Prostate gland (tissue), 2 donors: ENCODE measurements around the gene TRIP11. TPM values are rescaled to one million over a fixed set of nuclear protein-coding genes. Genes with fewer than 3 reads are reported as not detected.

Experiments used
- DNase-seq: peaks from one replicate; pipeline ENCODE4 v3.0.0-alpha.2; 2019; ENCODE audit warnings: low spot score
- H3K27ac ChIP-seq, 2 donors: fragments of 200-600 bp; sonication (generic); 2 replicates each; pipeline ENCODE4 v1.5.1; 2017 to 2019
- H3K27me3 ChIP-seq: fragments of 200-600 bp; sonication (generic); replicated peaks from 2 replicates; pipeline ENCODE4 v1.5.1; 2019; ENCODE audit not compliant: insufficient read depth
- H3K36me3 ChIP-seq, 2 donors: fragments of 200-600 bp; sonication (generic); 1 replicate in 1 of 2; 2 replicates in 1 of 2; pipeline versions ENCODE4 v1.5.1 to v1.8.1; 2017 to 2019
- H3K4me1 ChIP-seq: fragments of 200-600 bp; sonication (generic); replicated peaks from 2 replicates; pipeline ENCODE4 v1.5.1; 2019
- H3K4me3 ChIP-seq, 2 donors: fragments of 200-600 bp; sonication (generic); 2 replicates each; pipeline ENCODE4 v1.5.1; 2017 to 2019
- H3K9me3 ChIP-seq: fragments of 200-600 bp; sonication (generic); 2 replicates; pipeline ENCODE4 v1.5.1; 2017
- POLR2A ChIP-seq: fragments of 450-650 bp; IDR thresholded peaks from one replicate; pipeline ENCODE4 v1.6.1; 2016; ENCODE audit warnings: antibody characterized with exemption, mild to moderate bottlenecking
- POLR2AphosphoS5 ChIP-seq: sonication (generic); formaldehyde crosslinking; IDR thresholded peaks from one replicate; pipeline ENCODE4 v1.6.1; 2017; ENCODE audit warnings: antibody characterized with exemption
- WGBS: methylation state at CpG from one replicate; pipeline ENCODE4 v1.1.5; 2018; 5-methylcytosine and 5-hydroxymethylcytosine counted together
- intact Hi-C: fragments of 100-400 bp; cut with DNase I; formaldehyde crosslinking; loops from one replicate; pipeline ENCODE4 v1.14.2; 2022
- total RNA-seq, 2 donors: library from RNA; depleted of rRNA; stranded (reverse); fragments of >200 nt; gene quantifications; one replicate each; pipeline ENCODE4 v1.1.0, GENCODE V29; 2016
- TF ChIP-seq, protein P1 (sequence below), 4 experiments: fragments of 200-600 bp in 2 of 4; fragments of 450-650 bp in 2 of 4; sonication (generic) in 2 of 4; IDR thresholded peaks; 1 replicate in 3 of 4; 2 replicates in 1 of 4; pipeline ENCODE4 v1.5.1; 2016 to 2019; ENCODE audit warnings: antibody characterized with exemption in 4 of 4, mild to moderate bottlenecking in 2 of 4, moderate library complexity in 2 of 4

Gene TRIP11
- total RNA-seq, result 10 to 100 TPM; 27.1 to 42.4 TPM

DNA sequence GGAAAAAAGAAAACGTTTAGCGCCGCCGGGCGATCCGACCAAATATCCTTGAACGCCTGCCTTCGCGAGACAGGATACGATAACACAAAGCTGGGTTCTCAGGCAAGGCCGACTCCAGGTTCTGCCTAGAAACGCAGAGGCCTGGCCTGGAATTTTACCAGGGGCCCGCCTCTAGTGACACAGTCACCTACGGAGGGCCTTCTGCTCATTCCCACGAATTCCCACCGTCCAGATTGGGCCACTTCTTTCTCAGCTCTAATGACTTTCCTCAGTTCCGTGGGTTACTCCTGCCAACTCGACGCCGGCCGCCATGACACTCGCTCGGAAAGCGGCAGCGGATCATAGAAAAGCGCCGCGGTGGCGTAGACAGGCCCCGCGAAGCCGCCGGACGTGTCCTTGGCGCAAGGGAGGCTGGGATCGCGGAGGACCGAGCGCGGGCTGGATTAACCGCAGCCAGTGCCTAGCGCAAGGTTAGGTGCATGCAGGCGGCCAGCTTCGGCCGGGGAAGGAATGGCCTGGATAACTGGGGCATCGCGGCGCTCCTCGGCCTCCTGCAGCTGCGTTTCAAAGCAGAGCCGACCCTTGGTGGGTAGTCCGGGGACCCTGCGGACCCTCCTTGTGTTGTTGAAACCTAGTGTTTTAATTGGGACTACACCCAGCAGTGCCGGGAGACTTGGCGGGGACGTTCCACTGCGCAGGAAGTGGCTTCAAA lies at the start of gene TRIP11:
TRIP11 (minus strand) TSS at position 341 of the 712 bp plus-strand sequence. CDS start 374 bp downstream, outside the sequence.
- 1% methylated on average over 55 of the region's 57 CpGs for WGBS
- Histone ChIP-seq H3K27me3 (no peaks in the 10 kb centered on the region), H3K27ac (peak within 1 kb of the TSS; percentile 93 to 94), H3K4me3 (peak within 1 kb of the TSS; percentile 57 to 65), H3K9me3 (no peaks in the 10 kb centered on the region), H3K36me3 (no peaks in the 10 kb centered on the region), H3K4me1 (peaks cover 4% of the 10 kb centered on the region)
- intact Hi-C loops, result loop anchor here (5.0 kb wide), 1 partner anchor 67 kb away; the partner anchor contains the start of gene ATXN3
- DNase-seq, result peak; percentile 94
- TF ChIP-seq POLR2AphosphoS5, result peak; percentile 93
- peak; percentile 72 for TF ChIP-seq POLR2A
- TF ChIP-seq, protein P1, sequence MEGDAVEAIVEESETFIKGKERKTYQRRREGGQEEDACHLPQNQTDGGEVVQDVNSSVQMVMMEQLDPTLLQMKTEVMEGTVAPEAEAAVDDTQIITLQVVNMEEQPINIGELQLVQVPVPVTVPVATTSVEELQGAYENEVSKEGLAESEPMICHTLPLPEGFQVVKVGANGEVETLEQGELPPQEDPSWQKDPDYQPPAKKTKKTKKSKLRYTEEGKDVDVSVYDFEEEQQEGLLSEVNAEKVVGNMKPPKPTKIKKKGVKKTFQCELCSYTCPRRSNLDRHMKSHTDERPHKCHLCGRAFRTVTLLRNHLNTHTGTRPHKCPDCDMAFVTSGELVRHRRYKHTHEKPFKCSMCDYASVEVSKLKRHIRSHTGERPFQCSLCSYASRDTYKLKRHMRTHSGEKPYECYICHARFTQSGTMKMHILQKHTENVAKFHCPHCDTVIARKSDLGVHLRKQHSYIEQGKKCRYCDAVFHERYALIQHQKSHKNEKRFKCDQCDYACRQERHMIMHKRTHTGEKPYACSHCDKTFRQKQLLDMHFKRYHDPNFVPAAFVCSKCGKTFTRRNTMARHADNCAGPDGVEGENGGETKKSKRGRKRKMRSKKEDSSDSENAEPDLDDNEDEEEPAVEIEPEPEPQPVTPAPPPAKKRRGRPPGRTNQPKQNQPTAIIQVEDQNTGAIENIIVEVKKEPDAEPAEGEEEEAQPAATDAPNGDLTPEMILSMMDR (IDR thresholded peaks at IDR 0.05), result peak in 2 of 4 experiments; percentile 29 to 33

DNA sequence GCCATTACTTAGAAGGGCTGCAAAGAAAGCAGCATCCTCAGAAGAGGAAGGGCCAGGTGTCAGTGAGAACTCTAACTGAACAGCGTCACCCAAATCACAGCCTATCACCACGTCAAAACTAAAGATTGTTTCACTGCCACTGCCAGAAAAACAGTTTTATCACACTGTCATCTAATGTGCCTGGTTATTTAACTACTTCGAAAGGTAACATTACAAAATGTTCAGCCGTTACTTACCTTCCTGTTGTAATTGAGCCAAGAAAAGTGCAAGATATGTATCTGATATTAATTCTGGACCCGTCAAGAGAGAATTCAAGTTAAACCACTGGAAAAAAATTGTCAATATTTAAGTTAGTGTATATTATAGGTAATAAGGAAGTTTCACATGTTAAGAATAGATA lies 48.6 kb upstream of the TRIP11 start:
- Histone ChIP-seq H3K27me3 (no peaks in the 10 kb centered on the region), H3K27ac (peak overlapping the region; percentile 32 to 55), H3K9me3 (no peaks in the 10 kb centered on the region), H3K4me3 (no peak overlapping the region), H3K36me3 (no peaks in the 10 kb centered on the region), H3K4me1 (no peaks in the 10 kb centered on the region)
- intact Hi-C loops, result no loop called here
- TF ChIP-seq POLR2AphosphoS5 (peak; percentile 87), POLR2A (no peak)
- TF ChIP-seq, protein P1 (IDR thresholded peaks at IDR 0.05), result no peak
- 48% methylated on average over 5 of the region's 5 CpGs for WGBS
- peak; percentile 37 for DNase-seq

DNA sequence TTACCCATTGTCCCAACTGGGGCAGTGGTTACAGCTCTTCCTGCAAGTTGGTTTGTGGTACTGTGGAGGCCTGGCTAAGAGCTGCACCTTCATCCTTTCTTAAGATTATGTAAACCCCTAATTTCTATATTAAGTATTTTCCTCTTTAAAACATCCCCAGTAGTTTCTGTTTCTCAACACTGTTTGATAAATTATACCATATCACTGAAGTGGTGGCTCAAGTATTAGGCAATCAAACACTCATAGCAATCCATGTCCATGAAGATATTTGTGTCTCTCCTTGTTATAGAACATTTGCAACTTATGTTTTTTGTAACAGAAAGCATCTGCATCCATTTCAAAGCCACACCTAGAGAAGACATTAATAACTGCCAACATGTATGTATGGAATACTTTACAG lies 34.7 kb upstream of the TRIP11 start:
- Histone ChIP-seq H3K27ac (no peak overlapping the region), H3K36me3 (no peaks in the 10 kb centered on the region), H3K4me3 (no peak overlapping the region), H3K4me1 (no peaks in the 10 kb centered on the region), H3K9me3 (no peaks in the 10 kb centered on the region), H3K27me3 (no peaks in the 10 kb centered on the region)
- intact Hi-C loops, result no loop called here
- TF ChIP-seq, protein P1 (IDR thresholded peaks at IDR 0.05), result no peak
- TF ChIP-seq POLR2A (no peak), POLR2AphosphoS5 (no peak)
- no peak for DNase-seq

DNA sequence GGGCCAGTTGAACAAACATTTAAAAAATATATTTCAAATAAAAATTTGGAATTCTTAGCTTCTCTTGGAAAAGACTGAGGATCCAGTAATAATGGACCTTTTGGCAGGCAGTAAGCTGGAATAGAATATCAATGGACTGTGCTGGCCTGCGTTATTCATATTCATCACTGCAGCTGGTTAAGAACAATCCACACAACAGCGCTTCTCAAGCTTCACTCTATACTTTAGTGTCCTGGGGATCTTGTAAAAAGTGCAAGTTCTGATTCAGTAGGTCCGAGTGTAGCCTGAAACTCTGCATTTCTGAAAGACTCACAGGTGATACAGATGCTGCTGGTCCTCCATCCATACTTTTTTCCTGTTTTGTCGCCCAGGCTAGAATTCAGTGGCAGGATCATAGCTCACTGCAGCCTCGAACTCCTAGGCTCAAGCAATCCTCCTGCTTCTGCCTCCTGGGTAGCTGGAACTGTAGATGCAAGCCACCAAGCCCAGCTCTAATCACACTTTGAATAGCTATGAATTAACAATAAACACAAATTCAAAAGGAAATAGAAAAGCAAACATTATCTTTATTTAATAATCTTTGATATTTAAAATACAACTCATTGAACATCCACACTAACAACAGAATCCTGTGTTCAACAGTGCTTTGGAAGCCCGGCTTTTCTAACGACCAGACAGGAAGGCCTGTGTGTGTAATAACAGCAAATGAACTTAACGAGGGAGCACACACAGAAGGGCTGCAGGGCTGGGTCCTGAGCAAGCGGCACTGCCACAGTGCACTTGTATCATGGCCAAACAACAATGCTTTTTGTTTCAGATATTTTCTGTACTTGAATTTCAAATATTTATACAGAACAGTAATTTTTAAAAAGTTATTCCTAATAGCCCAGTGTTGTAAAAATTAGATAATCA lies 18.4 kb upstream of the TRIP11 start:
- Histone ChIP-seq H3K27me3 (no peaks in the 10 kb centered on the region), H3K36me3 (no peaks in the 10 kb centered on the region), H3K4me3 (no peak overlapping the region), H3K9me3 (no peaks in the 10 kb centered on the region), H3K4me1 (no peaks in the 10 kb centered on the region), H3K27ac (no peak overlapping the region)
- intact Hi-C loops, result no loop called here
- DNase-seq, result no peak
- WGBS, result 61% methylated on average over 9 of the region's 9 CpGs
- TF ChIP-seq POLR2AphosphoS5, result no peak
- TF ChIP-seq, protein P1 (IDR thresholded peaks at IDR 0.05), result no peak
- TF ChIP-seq POLR2A, result no peak
